GM18502 (cell line): ENCODE data around the gene FEM1A.
A peak's percentile ranks its signal among the peaks of the same experiment; 100 is the strongest.
"Not testable (repeated sequence)": the region's sequence is repeated elsewhere in the genome, so short reads cannot be mapped to it uniquely, and the experiment has no call there.

Experiments
- ATAC-seq: cut with Tn5 transposase; IDR thresholded peaks from one replicate; pipeline ENCODE4 v1.9.1; 2021; ENCODE audit warnings: mild to moderate bottlenecking; ENCODE audit not compliant: unreplicated experiment, poor library complexity

FEM1A gene

GRCh38 chr19:4807188-4807587 lies 15.7 kb downstream of the FEM1A start:
- no peak for ATAC-seq

- no peak for ATAC-seq
These were observed 20.0 kb downstream of the FEM1A start for GRCh38 chr19:4811328-4812131.

GRCh38 chr19:4814625-4815425 lies 23.3 kb downstream of the FEM1A start:
- ATAC-seq, result no peak

GRCh38 chr19:4815426-4816201 lies 24.1 kb downstream of the FEM1A start:
- no peak for ATAC-seq

- no peak for ATAC-seq
These were observed 24.8 kb downstream of the FEM1A start for GRCh38 chr19:4816202-4816949.

GRCh38 chr19:4816950-4817278 lies 25.4 kb downstream of the FEM1A start:
- ATAC-seq, result no peak

GRCh38 chr19:4817467-4818277 lies 26.1 kb downstream of the FEM1A start:
- no peak for ATAC-seq

- no peak for ATAC-seq
These were observed 29.7 kb downstream of the FEM1A start for GRCh38 chr19:4821265-4821664.

GRCh38 chr19:4822354-4822753 lies 30.8 kb downstream of the FEM1A start:
- ATAC-seq, result not testable (repeated sequence)

- no peak for ATAC-seq
These were observed 32.0 kb downstream of the FEM1A start for GRCh38 chr19:4823577-4823976.

GRCh38 chr19:4829001-4829712 lies 37.6 kb downstream of the FEM1A start:
- ATAC-seq, result no peak

GRCh38 chr19:4830332-4830731 lies 38.8 kb downstream of the FEM1A start:
- no peak for ATAC-seq

- ATAC-seq, result no peak
These were observed 39.3 kb downstream of the FEM1A start for GRCh38 chr19:4830768-4831265.

- peak; percentile 82 for ATAC-seq
These were observed 39.9 kb downstream of the FEM1A start, which contains the start of gene TICAM1 for GRCh38 chr19:4831304-4831978. Gene TICAM1, minus strand, starts transcription at chr19:4831712. Its CDS starts 13,335 bp downstream, at chr19:4818377.

- ATAC-seq, result not testable (repeated sequence)
These were observed 40.4 kb downstream of the FEM1A start for GRCh38 chr19:4831979-4832340.

GRCh38 chr19:4832776-4833175 lies 41.2 kb downstream of the FEM1A start:
- ATAC-seq, result no peak

- no peak for ATAC-seq
These were observed 47.7 kb downstream of the FEM1A start for GRCh38 chr19:4839192-4839591.

GRCh38 chr19:4843647-4843965 lies 52.1 kb downstream of the FEM1A start:
- ATAC-seq, result no peak
